Subcutaneous adipose tissue (tissue), 4 donors: Measurements from ENCODE around the gene C2CD2L. TPM values are rescaled to one million over a fixed set of nuclear protein-coding genes. Genes with fewer than 3 reads are reported as not detected.

Experiments
- total RNA-seq, 4 donors: library from RNA; depleted of rRNA; stranded (reverse); fragments of >200 nt; gene quantifications; one replicate each; pipeline ENCODE4 v1.1.0, GENCODE V29; 2016
- TF ChIP-seq, protein P1 (sequence below): fragments of 450-650 bp; IDR thresholded peaks from one replicate; pipeline ENCODE4 v1.5.1; 2016; ENCODE audit warnings: low read depth, mild to moderate bottlenecking, control low read depth, antibody characterized with exemption, moderate library complexity

The C2CD2L gene
- total RNA-seq, 4 donors from 2014 or later: 6.2 to 12.1 (median 9.6) TPM

DNA sequence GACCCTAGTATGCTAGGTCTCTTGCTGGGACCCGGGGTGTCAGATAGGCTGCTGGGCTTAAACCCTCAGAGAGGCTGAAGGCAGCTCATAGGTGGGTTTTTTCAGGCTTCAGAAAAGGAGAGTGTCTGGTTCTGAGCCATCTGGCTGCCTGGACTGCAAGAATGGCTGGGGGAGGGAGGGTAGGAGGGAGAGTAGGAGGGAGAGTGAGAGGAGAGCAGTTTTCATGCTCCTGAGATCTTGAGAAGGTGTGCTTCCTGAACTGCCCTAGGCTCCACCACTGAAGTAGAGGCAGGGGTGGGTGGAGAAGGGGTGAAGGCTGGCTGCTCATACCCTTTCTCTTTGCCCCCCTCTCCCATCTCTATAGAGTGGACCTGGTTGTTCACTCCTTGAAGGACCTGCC is 17.8 kb upstream of the C2CD2L start:
- TF ChIP-seq, protein P1, sequence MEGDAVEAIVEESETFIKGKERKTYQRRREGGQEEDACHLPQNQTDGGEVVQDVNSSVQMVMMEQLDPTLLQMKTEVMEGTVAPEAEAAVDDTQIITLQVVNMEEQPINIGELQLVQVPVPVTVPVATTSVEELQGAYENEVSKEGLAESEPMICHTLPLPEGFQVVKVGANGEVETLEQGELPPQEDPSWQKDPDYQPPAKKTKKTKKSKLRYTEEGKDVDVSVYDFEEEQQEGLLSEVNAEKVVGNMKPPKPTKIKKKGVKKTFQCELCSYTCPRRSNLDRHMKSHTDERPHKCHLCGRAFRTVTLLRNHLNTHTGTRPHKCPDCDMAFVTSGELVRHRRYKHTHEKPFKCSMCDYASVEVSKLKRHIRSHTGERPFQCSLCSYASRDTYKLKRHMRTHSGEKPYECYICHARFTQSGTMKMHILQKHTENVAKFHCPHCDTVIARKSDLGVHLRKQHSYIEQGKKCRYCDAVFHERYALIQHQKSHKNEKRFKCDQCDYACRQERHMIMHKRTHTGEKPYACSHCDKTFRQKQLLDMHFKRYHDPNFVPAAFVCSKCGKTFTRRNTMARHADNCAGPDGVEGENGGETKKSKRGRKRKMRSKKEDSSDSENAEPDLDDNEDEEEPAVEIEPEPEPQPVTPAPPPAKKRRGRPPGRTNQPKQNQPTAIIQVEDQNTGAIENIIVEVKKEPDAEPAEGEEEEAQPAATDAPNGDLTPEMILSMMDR: no peak

DNA sequence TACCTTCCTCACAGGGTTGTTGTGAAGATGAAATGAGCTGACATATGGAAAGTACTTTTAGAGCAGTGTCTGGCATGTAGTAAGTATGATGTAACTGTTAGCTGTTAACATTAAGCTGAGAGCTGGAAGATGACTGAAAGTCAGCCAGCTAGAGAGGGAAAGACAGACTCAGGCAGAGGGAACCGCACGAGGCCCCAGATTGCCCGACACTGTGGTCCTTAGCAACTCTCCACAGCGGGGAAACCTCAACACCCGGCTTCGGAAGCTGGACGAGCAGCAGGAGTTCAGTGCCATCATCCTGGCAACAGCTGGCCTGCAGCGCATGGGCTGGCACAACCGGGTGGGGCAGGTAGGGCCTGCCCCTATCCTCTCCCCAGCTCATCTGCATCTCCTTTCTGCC is 16.0 kb upstream of the C2CD2L start:
- TF ChIP-seq, protein P1: no peak

DNA sequence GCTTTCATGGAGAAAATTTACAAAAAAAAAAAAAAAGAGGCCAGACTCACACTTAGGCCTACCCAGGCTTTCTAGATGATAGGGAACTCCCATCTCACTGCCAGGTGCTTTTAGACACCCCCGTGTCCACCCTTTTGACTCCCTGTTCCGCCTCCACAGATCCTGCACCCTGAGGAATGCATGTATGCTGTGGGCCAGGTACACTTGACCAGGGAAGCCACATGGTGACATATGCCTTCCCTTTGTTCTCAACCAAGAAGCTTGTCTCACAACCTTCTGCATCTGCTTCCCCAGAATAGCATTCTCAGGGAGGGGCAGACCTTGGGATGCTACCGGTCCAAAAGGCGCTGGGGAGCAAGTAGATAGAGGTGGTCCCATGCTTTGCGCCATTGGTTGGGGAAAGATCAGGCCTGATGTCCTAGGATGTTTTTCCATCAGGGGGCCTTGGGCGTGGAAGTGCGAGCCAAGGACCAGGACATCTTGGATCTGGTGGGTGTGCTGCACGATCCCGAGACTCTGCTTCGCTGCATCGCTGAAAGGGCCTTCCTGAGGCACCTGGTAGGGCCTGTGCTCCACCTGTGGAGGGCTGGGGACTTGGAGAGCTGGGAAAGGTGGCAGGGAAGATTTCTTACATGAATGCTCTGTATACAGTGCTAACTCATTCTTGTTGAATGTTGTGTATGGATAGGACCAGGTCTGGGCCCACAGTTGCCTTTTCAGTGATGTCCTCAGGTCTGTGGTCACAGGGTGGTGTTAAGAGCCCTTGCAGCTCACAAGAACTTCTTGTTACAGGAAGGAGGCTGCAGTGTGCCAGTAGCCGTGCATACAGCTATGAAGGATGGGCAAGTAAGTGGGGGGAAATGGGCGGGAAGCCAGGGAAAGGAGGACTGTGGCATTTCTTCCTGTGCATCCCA is 14.9 kb upstream of the C2CD2L start:
- TF ChIP-seq, protein P1: no peak

DNA sequence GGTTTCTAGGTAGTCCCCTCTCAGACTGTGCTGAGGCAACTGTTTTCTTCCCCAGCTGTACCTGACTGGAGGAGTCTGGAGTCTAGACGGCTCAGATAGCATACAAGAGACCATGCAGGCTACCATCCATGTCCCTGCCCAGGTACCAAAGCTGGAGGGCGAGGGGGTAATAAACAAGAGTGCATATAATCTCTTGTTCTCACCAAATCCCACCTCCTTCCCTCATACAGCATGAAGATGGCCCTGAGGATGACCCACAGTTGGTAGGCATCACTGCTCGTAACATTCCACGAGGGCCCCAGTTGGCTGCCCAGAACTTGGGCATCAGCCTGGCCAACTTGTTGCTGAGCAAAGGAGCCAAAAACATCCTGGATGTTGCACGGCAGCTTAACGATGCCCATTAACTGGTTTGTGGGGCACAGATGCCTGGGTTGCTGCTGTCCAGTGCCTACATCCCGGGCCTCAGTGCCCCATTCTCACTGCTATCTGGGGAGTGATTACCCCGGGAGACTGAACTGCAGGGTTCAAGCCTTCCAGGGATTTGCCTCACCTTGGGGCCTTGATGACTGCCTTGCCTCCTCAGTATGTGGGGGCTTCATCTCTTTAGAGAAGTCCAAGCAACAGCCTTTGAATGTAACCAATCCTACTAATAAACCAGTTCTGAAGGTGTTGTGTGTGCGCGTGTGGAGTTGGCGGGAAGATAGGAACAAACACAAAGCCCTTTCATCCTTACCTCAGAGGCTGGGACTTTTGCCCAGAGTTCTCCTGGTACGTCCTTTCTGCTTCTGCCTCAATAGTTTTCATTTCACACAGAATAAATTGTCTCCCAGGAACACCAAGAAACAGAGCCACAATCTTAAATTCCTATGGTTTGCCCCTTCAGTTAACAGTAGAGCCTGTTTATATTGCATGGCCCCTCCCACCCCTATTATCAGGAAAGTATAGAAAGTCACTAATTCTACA is 14.0 kb upstream of the C2CD2L start:
- TF ChIP-seq, protein P1: no peak

DNA sequence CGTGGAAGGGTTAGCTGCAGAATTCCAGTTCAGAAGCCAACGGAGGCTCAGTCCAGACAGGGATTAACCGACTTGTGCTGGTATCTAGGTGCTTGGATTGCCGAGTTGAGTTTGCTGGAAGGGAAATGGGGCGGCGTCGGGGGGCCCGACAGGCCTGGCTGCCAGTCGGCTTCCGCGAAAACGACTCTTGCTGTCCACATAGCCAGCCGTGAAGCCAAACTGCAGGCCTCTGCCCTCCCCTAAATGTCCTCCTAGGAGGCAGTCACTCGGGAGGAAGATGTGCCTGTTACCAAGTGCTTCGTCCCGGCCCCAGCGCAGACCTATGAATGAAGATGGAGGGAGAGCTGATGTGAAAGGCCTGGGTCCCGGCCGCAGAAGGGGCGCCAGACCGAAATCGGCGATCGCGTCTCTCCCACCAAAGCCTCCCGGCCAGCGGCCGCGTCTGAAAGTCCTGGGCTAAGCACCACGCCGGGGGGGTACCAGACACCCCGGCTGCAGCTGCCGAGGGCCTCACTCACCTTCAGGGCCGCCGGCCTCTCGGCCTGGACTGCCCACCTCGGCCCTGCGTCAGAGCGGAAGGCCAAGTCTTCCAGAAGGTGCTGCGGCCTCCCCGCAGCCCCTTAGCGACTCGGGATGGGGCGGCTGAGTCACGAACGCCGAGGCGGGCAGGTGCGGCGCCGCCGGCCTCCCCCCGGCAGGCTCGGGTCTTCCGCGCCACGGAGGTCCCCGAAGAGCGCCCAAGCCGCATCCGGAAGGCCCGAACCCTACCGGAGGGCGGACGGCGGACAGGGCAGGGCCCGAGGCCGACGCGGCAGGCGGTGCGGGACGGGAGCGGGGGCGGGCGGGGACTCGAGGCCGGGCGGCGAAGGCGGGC is 13.0 kb upstream of the C2CD2L start:
- TF ChIP-seq, protein P1: no peak

DNA sequence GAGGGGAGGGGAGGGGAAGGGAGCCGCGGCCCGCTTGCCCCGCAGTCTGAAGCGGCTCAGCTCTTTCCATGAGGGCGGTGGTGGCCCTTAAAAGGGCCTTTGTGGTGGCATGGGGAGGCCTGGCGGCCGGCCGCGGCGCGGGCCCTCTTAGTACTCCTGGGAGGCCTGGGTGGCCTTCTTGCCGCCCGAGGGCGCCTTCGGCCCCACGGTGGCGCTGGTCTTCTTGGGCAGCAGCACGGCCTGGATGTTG is 12.4 kb upstream of the C2CD2L start:
- TF ChIP-seq, protein P1: no peak
